Stimulated activated CD4-positive, alpha-beta T cell treated with anti-CD3 and anti-CD28 coated beads, Interleukin-12 subunit alpha, Interleukin-12 subunit beta, amount 100 ng/mL, for 48 hours (primary cell): ENCODE measurements around the gene SZT2.
A peak's percentile ranks its signal among the peaks of the same experiment; 100 is the strongest.
"Not testable (repeated sequence)": the region's sequence is repeated elsewhere in the genome, so short reads cannot be mapped to it uniquely, and the experiment has no call there.

ENCODE experiments used
- DNase-seq, 3 donors: peaks; one replicate each; pipeline ENCODE4 v3.0.0-alpha.2; 2020; ENCODE audit warnings: low read depth in 2 of 3, low spot score in 1 of 3

The SZT2 gene

DNA sequence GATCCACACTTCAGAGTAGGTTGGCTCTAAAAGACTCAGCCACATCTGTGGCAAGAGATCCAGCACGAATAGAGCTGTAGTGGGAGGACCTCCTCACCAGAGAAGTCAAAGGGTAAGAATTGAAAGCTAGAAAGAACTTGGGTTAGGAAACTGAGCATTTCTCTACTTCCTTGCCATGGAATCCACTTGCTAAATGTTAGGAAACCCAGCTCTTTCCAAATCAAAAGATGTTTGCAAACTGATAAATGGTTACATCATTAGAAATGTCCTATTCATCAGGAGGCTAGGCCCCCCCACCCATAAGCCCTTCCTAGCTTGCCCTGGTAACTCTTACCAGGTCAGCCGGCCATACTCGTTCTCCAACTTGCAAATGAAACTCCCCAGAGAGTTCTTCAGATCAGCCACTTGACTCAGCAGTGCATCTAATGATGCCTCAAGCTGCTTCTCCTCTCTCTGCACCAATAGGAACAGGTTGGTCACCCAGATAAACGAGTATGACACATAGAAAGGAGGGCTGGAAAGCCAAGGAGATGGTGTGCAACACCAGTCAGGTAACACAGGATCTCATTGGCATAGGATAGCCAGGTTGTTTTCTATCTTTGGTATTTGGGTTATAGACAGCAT is 1.6 kb upstream of the SZT2 start:
- DNase-seq: no peak

- DNase-seq: no peak
Measured at GRCh38 chr1:43388613-43389012, 1.1 kb upstream of the SZT2 start.

- DNase-seq: no peak
Measured at GRCh38 chr1:43392702-43393101, 3.0 kb downstream of the SZT2 start.

DNA sequence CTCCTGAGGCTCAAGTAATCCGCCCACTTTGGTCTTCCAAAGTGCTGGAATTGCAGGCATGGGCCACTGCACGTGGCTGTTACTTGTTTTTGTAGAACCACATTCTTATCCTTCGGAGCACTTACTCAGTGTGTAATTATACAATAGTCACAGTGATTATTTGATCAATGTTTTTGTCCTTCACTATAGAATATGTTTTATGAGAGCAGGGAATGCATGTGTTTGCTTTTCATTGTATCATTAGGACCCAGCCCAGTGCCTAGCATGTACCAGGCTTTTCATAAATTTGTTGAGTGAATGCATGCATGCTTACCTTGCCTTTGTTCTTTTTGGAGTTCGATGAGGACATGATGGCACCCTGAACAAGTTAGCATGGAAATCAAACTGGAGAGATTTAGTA is 5.8 kb downstream of the SZT2 start:
- DNase-seq: no peak

DNA sequence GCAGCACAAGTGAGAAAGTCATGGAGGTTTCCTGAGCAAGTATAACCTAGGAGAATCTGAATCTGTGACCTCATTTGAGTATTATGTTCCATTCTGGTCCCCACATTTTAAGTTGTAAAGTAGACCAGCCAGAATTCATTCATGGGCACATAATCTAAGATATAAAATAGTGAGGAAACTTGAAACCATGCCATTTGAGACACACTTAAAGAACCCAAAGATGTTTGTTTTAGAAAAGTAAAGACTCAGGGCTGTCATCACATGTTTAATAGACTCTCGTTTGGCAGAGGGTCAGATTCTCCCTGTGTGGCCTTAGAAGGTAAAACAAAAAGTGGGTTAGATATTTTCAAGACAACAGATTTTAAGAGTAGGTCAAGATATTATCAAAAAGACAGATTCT is 6.4 kb downstream of the SZT2 start:
- no peak for DNase-seq

- DNase-seq: no peak
Measured at GRCh38 chr1:43398227-43398626, 8.5 kb downstream of the SZT2 start.

DNA sequence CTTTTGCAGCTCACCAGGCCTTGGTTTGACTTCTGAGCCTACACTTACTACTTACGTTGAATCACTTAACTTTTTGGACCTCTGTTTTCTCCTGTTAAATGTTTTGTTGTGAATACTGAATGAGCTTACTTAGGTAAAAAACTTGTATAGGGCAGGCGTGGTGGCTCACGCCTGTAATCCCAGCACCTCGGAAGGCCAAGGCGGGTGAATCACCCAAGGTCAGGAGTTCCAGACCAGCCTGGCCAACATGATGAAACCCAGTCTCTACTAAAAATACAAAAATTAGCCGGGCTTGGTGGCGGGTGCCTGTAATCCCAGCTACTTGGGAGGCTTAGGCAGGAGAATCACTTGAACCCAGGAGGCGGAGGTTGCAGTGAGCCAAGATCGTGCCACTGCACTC is 10.7 kb downstream of the SZT2 start:
- not testable (repeated sequence) for DNase-seq

DNA sequence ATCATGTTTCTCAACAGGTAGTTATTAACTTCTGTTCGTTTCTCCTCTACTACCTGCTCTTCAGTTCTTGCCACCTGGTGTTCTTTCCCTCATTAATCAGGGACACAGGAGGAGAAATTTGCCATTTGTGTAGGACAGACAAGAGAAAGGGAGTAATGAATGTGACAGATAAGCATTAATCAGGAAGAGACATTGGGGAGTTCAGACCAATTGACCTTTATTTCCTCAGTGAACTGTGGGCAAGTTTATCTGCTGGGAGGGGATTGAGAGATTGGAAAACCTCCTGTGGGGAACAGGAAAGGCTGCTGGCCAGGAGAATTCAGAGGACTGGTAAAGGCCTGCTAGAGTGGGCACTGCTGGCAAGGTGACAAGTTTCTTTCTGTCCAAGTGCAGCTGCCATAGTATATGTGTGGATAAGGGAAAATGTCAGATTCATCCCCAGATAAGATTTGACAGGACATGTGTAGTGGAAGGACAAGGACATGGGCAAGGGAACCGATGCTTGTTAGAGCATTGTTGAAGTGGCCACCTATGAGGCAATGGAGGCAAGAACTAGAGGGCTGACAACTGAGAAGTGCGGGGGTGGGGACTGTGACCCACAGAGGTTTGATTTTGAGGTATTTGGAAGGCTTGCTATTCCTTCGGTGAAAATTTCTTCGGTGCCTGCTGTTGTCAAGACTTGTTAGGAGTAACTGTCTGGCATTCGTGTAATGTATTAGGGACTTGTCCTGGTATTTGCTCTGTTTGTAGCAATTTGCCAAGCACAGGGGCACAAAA is 12.6 kb downstream of the SZT2 start:
- no peak for DNase-seq

- no peak for DNase-seq
Measured at GRCh38 chr1:43404353-43404752, 14.7 kb downstream of the SZT2 start.

DNA sequence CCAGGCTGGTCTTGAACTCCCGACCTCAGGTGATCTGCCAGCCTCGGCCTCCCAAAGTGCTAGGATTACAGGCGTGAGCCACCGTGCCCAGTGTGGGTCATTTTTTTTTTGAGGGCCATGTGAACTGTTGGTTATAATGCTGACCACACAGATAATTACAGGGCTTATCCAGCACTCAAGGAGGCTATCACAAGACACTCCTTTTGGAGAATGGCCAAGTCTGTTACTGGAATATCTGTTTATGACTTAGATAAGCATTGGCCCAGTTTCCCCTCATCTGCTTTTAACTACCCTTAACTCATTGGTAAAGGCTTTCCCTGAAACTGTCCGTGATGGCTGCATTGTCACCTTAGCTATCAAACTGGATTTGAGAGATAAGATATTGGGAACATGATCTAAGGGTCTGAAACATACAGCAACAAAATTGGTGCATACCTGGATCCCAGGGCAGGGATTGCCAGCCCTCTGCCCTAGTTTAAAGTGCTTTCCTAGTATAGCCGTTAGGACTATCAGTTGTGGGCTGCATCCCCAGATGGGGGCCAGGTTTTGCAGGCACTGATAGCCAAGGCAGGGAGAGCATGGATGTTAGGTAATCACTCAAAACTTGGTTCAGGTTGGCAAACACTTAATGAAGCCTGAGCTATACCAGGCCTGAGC is 15.6 kb downstream of the SZT2 start:
- no peak for DNase-seq

- no peak for DNase-seq
Measured at GRCh38 chr1:43405876-43406234, 16.2 kb downstream of the SZT2 start.

DNA sequence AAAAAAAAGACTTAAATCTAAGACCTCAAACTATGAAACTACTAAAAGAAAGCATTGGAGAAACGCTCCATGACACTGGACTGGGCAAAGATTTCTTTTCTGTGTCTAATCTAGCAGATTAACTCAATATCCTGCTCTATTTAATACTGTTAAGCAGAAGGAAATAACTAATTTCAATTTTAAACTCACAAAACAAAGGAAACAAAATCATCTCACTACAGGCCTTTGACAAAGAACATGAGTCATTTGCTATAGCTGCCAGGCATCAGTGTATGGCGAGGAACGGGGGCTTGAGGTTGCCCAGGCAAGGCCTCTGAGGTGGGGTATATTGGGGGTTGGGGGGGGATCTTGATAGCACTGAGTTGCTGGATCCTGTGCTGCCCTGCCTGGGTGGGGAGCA is 20.9 kb downstream of the SZT2 start:
- no peak for DNase-seq

- not testable (repeated sequence) for DNase-seq
Measured at GRCh38 chr1:43413426-43413825, 23.7 kb downstream of the SZT2 start.

DNA sequence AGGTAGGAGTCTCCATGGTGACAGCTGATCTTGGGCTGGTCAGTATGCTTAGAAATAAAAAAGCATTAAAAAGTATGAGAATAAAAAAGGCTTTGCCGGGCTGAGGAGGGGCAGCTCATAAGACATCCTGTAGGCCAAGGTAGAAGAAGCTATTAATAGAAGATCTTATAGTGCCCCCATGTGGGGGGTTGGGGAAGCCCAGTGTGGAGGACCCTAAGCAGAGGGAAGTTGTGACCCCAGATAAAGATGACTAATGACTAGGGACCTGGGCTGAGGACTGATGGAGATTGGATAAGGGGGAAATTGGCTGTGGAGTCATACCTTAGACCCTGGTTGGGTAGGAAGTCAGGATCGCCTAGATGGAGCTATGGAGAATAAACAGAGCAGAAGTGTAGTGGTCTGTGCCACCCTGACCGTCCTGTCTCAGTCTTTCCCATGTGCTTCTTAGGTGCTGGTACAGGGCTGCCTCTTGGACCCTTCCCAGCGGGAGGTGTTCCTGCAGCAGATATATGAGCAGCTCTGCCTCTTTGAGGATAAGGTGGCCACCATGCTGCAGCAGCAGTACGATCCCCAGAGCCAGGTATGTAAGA is 25.0 kb downstream of the SZT2 start:
- DNase-seq: peak; percentile 34 to 52 (median 36)

GRCh38 chr1:43415901-43416300 is 26.2 kb downstream of the SZT2 start:
- DNase-seq: no peak

GRCh38 chr1:43418858-43419257 is 29.2 kb downstream of the SZT2 start:
- DNase-seq: no peak

GRCh38 chr1:43419627-43420425 is 30.1 kb downstream of the SZT2 start:
- no peak for DNase-seq

- DNase-seq: no peak
Measured at GRCh38 chr1:43420874-43421273, 31.2 kb downstream of the SZT2 start.

DNA sequence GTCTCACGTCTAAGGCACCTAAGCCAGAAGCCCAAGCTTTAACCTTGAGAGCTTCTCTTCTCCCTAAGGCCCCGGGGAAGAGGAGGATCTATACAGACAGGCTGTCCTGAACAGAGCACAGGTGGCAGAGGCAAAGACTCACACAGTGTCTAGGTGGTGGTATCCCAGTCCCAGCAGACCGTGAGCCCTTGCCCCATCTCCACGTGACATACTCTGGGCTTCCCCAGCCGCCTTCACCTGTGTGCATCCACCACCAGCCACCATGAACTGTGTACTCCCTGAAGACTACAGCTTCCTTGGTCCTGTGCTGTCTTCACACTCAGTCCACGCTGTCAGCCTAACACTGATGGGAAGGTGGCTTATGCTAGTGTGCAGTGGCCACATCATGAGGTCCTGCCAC is 31.7 kb downstream of the SZT2 start:
- no peak for DNase-seq

- no peak for DNase-seq
Measured at GRCh38 chr1:43421976-43422750, 32.5 kb downstream of the SZT2 start.
